ENCODE measurements around the gene PPP6R3.

GRCh38 chr11:68527585-68527984, 67.0 kb downstream of the PPP6R3 start:
- TF ChIP-seq POLR2AphosphoS5 (IDR thresholded peaks at IDR 0.05; ENCODE audit: low read depth, low read length) (no peak), CTCF (IDR thresholded peaks at IDR 0.05) (no peak)

Data from Panc1 (cell line).